OCI-LY7 (cell line): ENCODE results near the gene CLIC4. TPM values are rescaled to one million over a fixed set of nuclear protein-coding genes. Genes with fewer than 3 reads are reported as not detected.

ENCODE experiments used
- BruUV-seq: library from RNA; stranded (reverse); fragments of 400-500 nt; replicated peaks from 2 replicates; lab custom pipeline; 2021; lab: Mats Ljungman, UMichigan
- CTCF ChIA-PET: fragments of 300-600 bp; sonication (Branson Sonifier 250); formaldehyde crosslinking; loops from one replicate; lab custom pipeline; 2022; ENCODE audit warnings: antibody characterized with exemption; ENCODE audit not compliant: unreplicated experiment; lab: Charles Lee
- POLR2A ChIA-PET: fragments of 300-600 bp; sonication (Branson Sonifier 250); formaldehyde crosslinking; loops from one replicate; lab custom pipeline; 2022; ENCODE audit warnings: antibody characterized with exemption; lab: Charles Lee
- DNase-seq: peaks from one replicate; pipeline ENCODE4 v3.0.0-alpha.2; 2015; ENCODE audit warnings: low spot score
- H2AFZ ChIP-seq: fragments of 200-600 bp; sonication (generic), shearing (Covaris generic); 2 replicates; pipeline ENCODE4 v1.6.1; 2014; ENCODE audit warnings: mild to moderate bottlenecking, antibody characterized with exemption, low read length, moderate library complexity
- H3K27ac ChIP-seq: fragments of 200-600 bp; sonication (generic); 2 replicates; pipeline ENCODE4 v1.5.1; 2014; ENCODE audit warnings: mixed run types, low read depth, mild to moderate bottlenecking, moderate library complexity, low read length, inconsistent platforms; ENCODE audit not compliant: poor library complexity, severe bottlenecking
- H3K36me3 ChIP-seq: fragments of 200-600 bp; sonication (generic); 2 replicates; pipeline ENCODE4 v1.6.1; 2014; ENCODE audit warnings: mild to moderate bottlenecking, antibody characterized with exemption, low read length, moderate library complexity, mixed read lengths; ENCODE audit not compliant: insufficient read depth
- H3K4me1 ChIP-seq: fragments of 200-600 bp; sonication (generic); 2 replicates; pipeline ENCODE4 v1.5.1; 2014; ENCODE audit warnings: mild to moderate bottlenecking, low read length; ENCODE audit not compliant: insufficient read depth, poor library complexity, severe bottlenecking
- H3K4me2 ChIP-seq: fragments of 200-600 bp; sonication (generic); 2 replicates; pipeline ENCODE4 v1.6.1; 2014; ENCODE audit warnings: mild to moderate bottlenecking, low read length
- H3K4me3 ChIP-seq: fragments of 200-600 bp; sonication (generic); 2 replicates; pipeline ENCODE4 v1.5.1; 2014; ENCODE audit warnings: mild to moderate bottlenecking, low read depth, low read length; ENCODE audit not compliant: poor library complexity, severe bottlenecking
- H3K79me2 ChIP-seq: fragments of 200-600 bp; sonication (generic); 2 replicates; pipeline ENCODE4 v1.6.1; 2016; ENCODE audit warnings: low read depth, mild to moderate bottlenecking, low read length, moderate library complexity, mixed read lengths; ENCODE audit not compliant: insufficient read depth
- H3K9me2 ChIP-seq: fragments of 200-600 bp; sonication (generic); 2 replicates; pipeline ENCODE4 v1.6.1; 2016; ENCODE audit warnings: mild to moderate bottlenecking, low read length, mixed read lengths; ENCODE audit not compliant: insufficient read depth
- H3K9me3 ChIP-seq: fragments of 200-600 bp; sonication (generic); 2 replicates; pipeline ENCODE4 v1.6.1; 2014; ENCODE audit warnings: mild to moderate bottlenecking, mixed run types, low read length, mixed read lengths
- H4K20me1 ChIP-seq: fragments of 200-600 bp; sonication (generic); 2 replicates; pipeline ENCODE4 v1.6.1; 2014; ENCODE audit warnings: mild to moderate bottlenecking, antibody characterized with exemption, low read length, moderate library complexity, mixed read lengths; ENCODE audit not compliant: insufficient read depth
- CTCF ChIP-seq: fragments of 200-600 bp; sonication (generic); conservative IDR thresholded peaks from 2 replicates; pipeline ENCODE4 v1.5.1; 2014; ENCODE audit warnings: mild to moderate bottlenecking, antibody characterized with exemption, low read length, moderate library complexity, mixed read lengths
- EZH2phosphoT487 ChIP-seq: fragments of 200-600 bp; sonication (generic); IDR thresholded peaks from 2 replicates; pipeline ENCODE4 v1.6.1; 2018; ENCODE audit warnings: low read depth, borderline replicate concordance, mild to moderate bottlenecking, mixed run types, antibody characterized with exemption, low read length, moderate library complexity, mixed read lengths
- intact Hi-C: fragments of 100-400 bp; cut with micrococcal nuclease; formaldehyde crosslinking; loops from one replicate; pipeline ENCODE4 v1.10.0; 2022; ENCODE audit not compliant: unreplicated experiment
- total RNA-seq, 2 experiments: library from RNA; depleted of rRNA in 1 of 2; stranded (reverse); fragments of >200 nt in 1 of 2; shearing (Covaris generic) in 1 of 2; gene quantifications; 2 replicates each; pipeline ENCODE4 v1.2.3, GENCODE V29; 2014 to 2022

CLIC4 gene
- total RNA-seq, 2 experiments from 2014 or later: 35.5 to 116 TPM

- Histone ChIP-seq H3K4me1 (peaks cover 38% of the 10 kb centered on the region), H3K9me2 (no peaks in the 10 kb centered on the region), H3K36me3 (peaks cover 30% of the 10 kb centered on the region), H3K4me3 (no peak overlapping the region), H3K4me2 (no peak overlapping the region), H4K20me1 (0 out of 2 replicates have a peak, but pooled peaks cover 10% of the 10 kb centered on the region), H3K9me3 (no peaks in the 10 kb centered on the region), H2AFZ (no peak overlapping the region), H3K27ac (no peak overlapping the region), H3K79me2 (peaks cover 100% of the 10 kb centered on the region)
- BruUV-seq: no TSS peak
- DNase-seq: no peak
- ChIA-PET POLR2A (interaction anchor here (1.3 kb wide), 1 partner anchor 34 kb away, joined by 3 read pairs; no protein-coding TSS in a partner anchor), CTCF (no interaction called here)
- TF ChIP-seq CTCF (no peak), EZH2phosphoT487 (no peak)
- intact Hi-C loops: no loop called here
Measured at GRCh38 chr1:24771574-24771973, 26.3 kb downstream of the CLIC4 start.

- Histone ChIP-seq H3K27ac (no peak overlapping the region), H4K20me1 (0 out of 2 replicates have a peak, but pooled peaks cover 4% of the 10 kb centered on the region), H3K9me3 (no peaks in the 10 kb centered on the region), H2AFZ (no peak overlapping the region), H3K9me2 (no peaks in the 10 kb centered on the region), H3K4me1 (peaks cover 52% of the 10 kb centered on the region), H3K4me3 (no peak overlapping the region), H3K4me2 (no peak overlapping the region), H3K79me2 (peaks cover 100% of the 10 kb centered on the region), H3K36me3 (peaks cover 22% of the 10 kb centered on the region; the same call in 1 of the 2 replicates)
- intact Hi-C loops: no loop called here
- no peak for TF ChIP-seq EZH2phosphoT487
- no peak for TF ChIP-seq CTCF
- POLR2A ChIA-PET: interaction anchor here (0.6 to 1.2 kb wide), 3 partner anchors 22 to 67 kb away, joined by 3 to 5 read pairs (median 4); no protein-coding TSS in a partner anchor
- BruUV-seq: no TSS peak
- CTCF ChIA-PET: no interaction called here
- DNase-seq: no peak
Measured at GRCh38 chr1:24773618-24774017, 28.4 kb downstream of the CLIC4 start.

- CTCF ChIA-PET: no interaction called here
- no peak for TF ChIP-seq EZH2phosphoT487
- no peak for TF ChIP-seq CTCF
- Histone ChIP-seq H3K27ac (no peak overlapping the region), H3K9me3 (no peaks in the 10 kb centered on the region), H4K20me1 (0 out of 2 replicates have a peak, but pooled peaks cover 4% of the 10 kb centered on the region), H3K79me2 (peaks cover 100% of the 10 kb centered on the region), H2AFZ (no peak overlapping the region), H3K9me2 (no peaks in the 10 kb centered on the region), H3K4me3 (no peak overlapping the region), H3K4me2 (0 out of 2 replicates have a peak overlapping the region, but pooled peaks have one; percentile 62), H3K4me1 (peaks cover 34% of the 10 kb centered on the region), H3K36me3 (peaks cover 34% of the 10 kb centered on the region)
- POLR2A ChIA-PET: interaction anchor here (1.3 to 1.4 kb wide), 2 partner anchors 13 kb away, joined by 4 to 6 read pairs; no protein-coding TSS in a partner anchor
- no TSS peak for BruUV-seq
- DNase-seq: no peak
- intact Hi-C loops: no loop called here
Measured at GRCh38 chr1:24775348-24775747, 30.1 kb downstream of the CLIC4 start.
